Hematopoietic multipotent progenitor cell treated with erythropoietin and hydrocortisone succinate and interleukin-3 and kit ligand, for 6 days (in vitro differentiated cells): Measurements from ENCODE around the gene SYNC.
"Not testable (repeated sequence)": the region's sequence is repeated elsewhere in the genome, so short reads cannot be mapped to it uniquely, and the experiment has no call there.

ENCODE experiments used
- DNase-seq: peaks from one replicate; pipeline ENCODE4 v3.0.0-alpha.2; 2015

The SYNC gene

GRCh38 chr1:32693455-32694174 is 9.0 kb downstream of the SYNC start:
- DNase-seq, result no peak

DNA sequence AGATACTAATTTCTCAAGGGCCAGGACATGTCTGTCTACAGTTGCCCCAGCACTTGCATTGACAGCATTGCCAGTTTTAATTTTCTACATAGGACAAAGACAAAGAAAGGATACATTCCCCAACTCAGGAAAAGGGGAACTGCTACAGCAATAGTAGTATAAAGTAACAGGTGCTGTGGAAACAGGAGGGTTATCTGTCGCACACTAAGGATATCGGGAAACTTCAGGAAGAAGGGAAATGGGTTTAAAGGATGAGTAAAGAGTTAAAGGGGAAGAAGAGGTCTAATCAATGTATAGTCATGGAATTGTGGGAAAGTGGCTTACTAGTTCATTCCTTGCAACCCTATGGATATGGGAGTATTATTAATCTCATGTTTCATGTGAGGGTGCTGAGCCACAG is 16.2 kb downstream of the SYNC start:
- no peak for DNase-seq

GRCh38 chr1:32685498-32685897 is 17.1 kb downstream of the SYNC start:
- no peak for DNase-seq

DNA sequence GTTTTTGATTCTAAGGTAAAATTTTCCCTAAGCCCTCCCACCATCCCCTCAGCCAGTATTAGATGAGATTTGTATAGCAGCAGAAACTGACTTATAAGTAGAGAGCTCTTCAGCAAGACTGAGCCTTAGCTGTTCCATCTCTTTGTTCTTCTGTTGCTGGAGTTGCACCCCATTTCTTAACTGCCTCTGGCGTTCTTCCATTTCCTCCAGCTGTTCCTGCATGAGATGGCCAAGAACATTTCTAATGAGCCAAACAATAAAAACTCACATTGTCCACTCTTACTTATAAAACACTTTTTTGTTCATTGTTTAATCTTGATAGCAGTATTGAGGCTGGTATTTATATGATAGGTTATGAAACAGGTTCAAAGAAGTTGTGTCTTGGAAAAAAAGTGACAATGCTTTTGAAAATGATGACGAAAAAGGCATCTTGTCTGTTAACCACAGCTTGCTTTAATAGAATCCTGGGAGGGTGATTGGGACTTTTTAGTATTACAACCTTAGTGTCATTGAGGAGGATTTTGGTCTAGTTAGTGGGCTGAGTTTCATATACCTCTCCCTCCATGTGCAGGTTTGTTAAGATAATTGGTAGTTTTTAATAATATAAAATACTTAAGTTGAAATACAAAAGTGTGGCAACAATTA is 18.3 kb downstream of the SYNC start:
- no peak for DNase-seq

- no peak for DNase-seq
Measured at GRCh38 chr1:32683397-32683796, 19.2 kb downstream of the SYNC start.

DNA sequence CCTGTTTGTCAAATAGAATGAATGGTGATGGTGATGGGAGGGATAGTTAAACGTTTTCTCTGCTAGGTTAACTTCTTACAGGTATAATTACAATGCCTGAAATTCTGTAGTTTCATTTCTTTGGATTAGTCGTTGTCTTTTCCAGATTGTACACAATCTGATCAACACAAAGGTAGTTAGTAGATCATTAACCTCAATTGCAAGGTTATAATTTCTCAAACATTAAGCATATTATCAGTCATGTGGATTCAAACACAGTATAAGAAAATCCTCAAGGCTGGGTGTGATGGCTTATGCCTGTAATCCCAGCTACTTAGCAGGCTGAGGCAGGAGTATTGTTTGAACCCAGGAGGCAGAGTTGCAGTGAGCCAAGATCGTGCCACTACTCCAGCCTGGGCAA is 20.6 kb downstream of the SYNC start:
- no peak for DNase-seq

DNA sequence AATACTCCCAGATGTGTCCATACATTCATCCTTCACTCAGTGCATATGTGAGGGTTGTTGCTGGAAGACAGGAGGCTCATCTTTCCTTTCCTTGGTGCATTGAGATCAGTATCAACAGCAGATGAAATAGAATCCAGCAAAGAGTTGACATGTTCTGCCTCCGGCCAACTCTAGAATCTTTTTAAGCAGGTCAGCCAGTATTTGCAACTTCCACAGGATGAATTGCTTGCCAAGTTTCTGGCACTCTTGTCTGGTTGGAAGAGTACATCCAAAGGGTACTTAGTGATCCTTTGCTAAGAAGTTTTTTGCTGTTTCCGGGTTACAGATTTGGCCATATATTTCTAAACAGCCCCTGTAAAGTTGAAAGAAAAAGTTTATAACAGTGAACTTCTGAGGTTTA is 21.1 kb downstream of the SYNC start:
- DNase-seq, result no peak

DNA sequence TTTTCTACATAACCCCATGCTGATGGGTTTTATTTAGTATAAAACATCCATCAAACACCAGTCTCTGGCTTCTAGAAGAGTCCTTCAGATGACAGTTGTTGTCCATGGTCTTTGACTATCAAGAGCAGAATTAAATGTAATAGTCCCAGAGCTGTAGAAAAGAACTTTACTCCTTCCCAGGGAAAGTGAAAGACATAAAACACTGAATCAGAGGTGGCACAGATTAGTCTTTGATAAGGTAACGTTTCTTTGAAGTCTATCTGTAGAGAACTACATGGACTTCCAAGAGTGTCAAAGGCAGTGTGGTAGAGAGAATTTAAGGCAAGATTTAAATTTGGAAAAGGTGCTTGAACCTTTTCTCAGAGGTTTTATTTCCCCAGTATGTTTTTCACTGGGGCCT is 21.9 kb downstream of the SYNC start:
- no peak for DNase-seq

- DNase-seq, result not testable (repeated sequence)
Measured at GRCh38 chr1:32679993-32680392, 22.6 kb downstream of the SYNC start.

GRCh38 chr1:32676945-32677344 is 25.6 kb downstream of the SYNC start:
- no peak for DNase-seq

DNA sequence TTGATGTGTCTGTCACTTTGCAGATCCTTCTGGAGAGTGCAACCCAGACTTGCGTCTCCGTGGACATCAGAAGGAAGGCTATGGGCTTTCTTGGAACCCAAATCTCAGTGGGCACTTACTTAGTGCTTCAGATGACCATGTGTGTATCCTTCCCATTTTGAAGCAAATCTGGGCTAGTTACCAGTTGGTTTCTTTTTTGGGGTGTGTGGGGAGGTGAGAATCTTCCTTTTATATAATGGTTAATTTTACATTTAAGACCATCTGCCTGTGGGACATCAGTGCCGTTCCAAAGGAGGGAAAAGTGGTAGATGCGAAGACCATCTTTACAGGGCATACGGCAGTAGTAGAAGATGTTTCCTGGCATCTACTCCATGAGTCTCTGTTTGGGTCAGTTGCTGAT is 33.9 kb downstream of the SYNC start:
- DNase-seq, result not testable (repeated sequence)

- no peak for DNase-seq
Measured at GRCh38 chr1:32666901-32667566, 35.5 kb downstream of the SYNC start.

DNA sequence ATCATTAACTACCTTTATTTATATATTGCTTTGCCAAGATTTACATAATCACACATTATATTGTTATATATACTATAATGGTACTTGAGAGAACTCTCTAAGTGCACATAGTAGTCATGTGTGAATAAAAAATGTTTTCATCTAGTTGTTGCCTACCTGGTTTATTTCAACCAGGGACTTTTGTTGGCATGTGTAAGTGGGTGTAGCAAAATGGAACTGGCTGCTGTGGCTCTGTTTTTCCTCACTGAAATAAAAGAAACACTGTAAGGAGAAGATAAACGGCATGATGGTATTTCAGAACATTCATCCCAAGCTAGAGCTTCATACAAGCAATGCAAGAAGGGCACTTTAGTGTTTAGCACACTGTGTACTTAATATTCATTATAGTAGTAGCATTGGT is 36.7 kb downstream of the SYNC start:
- no peak for DNase-seq

DNA sequence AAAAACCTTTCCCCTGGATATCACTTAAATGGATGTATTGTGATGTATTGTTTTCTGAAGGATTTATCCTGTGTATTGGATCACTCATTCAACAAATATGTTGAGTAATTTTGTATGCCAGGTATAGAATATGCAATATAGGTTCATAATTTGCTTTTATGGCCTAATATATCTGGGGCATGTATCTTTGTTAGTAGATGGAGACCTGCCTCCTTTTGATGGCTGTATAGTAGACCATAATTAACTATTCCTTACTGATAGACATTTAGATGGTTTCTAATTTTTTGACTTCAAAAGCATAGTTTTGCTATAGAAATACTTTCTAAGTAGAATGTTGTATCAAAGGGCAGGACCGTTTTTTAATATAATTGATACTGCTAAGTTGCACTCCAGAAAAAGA is 43.0 kb downstream of the SYNC start:
- no peak for DNase-seq

DNA sequence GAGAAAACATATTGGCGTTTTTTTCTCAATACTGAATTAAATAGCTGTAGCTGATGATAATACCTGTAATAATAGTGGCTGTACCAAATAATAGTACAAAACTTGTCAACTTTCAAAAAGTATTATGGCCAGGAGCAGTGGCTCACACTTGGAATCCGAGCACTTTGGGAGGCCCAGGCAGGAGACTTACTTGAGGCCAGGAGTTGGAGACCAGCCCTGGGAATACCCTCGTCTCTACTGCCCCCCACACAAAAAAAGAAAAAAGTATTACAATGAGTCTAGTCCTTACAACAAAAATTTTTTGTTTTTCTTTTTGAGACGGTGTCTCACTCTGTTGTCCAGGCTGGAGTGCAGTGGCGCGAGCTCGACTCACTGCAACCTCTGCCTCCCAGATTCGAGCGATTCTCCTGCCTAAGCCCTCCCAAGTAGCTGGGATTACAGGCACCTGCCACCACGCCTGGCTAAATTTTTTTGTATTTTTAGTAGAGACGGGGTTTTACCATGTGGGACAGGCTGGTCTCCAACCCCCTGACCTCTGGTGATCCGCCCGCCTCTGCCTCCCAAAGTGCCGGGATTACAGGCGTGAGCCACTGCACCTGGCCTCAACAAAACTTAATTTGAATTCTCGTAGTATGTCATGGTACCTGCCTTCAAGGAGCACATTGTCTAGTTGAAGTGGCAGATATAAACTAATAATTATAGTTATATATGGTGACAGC is 50.2 kb downstream of the SYNC start:
- no peak for DNase-seq

DNA sequence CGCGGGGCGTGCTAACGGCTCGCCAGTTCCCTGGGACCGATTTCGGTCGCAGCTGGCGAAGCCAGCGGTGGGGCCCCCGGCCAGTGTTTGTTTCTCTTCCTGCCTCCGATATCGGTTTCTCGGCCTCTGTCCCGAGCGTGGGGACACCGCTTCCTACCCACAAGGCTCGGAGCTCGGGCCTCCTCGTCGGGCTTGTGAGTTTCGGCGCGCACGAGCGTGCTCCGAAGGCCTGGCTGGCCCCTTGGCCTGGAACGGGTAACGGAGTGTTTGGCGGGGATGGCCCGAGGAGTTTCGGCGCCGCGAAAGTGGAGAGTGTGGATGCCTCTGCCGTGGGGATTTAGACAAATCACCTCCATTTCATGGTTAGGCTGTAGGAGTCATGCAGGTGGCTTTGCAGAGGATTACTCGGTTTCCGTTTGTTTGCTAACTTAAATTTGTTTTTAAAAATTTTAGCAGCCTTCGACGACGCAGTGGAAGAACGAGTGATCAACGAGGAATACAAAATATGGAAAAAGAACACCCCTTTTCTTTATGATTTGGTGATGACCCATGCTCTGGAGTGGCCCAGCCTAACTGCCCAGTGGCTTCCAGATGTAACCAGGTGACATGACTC is 51.0 kb downstream of the SYNC start:
- DNase-seq, result no peak

GRCh38 chr1:32650752-32651460 is 51.7 kb downstream of the SYNC start, which contains the start of gene RBBP4:
RBBP4 (plus strand) TSS chr1:32651208; CDS start chr1:32651307, 99 bp downstream.
- DNase-seq, result peak; percentile 98

DNA sequence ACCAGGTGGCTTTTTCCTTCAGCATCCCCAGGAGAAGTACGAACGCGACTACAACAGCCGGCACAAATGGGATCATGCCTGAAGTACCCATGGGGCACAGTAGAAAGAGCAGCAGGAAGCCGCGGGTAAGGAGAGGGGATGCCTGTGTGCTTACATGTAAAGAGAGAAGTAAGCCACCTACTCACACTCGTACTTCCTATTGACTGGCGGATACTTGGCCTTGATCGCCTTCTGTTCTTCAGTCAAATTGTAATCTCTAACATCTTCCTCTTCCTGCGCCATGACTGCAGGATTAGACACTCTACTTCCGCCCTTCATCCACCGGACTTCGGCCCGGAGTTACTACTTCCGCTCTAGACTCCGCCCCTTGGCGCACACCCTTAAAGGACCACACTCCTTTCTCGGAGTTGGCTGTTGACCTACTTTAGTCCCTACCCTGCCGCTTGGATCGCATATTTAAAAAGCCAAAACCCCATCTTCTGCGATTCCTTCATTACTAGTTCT is 52.3 kb downstream of the SYNC start, which contains the start of gene ZBTB8OS:
ZBTB8OS (minus strand) TSS at position 303 of the 504 bp plus-strand sequence; CDS start at position 282, 21 bp downstream.
- DNase-seq, result peak; percentile 99

- DNase-seq, result no peak
Measured at GRCh38 chr1:32647308-32648134, 55.0 kb downstream of the SYNC start.

DNA sequence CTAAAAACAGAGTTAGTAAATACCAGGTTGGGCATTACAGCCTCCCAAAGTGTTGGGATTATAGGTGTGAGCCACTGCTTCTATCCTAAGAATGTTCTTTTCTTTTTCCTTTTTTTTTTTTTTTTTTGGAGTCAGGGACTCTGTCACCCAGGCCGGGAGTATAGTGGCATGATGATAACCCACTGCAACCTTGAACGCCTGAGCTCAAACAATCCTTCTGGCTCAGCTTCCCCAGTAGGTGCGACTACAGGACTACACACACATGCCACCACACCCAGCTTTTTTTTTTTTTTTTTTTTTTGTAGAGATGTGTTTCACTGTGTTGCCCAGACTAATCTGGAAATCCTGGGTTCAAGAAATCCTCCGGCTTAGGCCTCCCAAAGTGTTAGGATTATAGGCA is 58.1 kb downstream of the SYNC start:
- DNase-seq, result no peak

DNA sequence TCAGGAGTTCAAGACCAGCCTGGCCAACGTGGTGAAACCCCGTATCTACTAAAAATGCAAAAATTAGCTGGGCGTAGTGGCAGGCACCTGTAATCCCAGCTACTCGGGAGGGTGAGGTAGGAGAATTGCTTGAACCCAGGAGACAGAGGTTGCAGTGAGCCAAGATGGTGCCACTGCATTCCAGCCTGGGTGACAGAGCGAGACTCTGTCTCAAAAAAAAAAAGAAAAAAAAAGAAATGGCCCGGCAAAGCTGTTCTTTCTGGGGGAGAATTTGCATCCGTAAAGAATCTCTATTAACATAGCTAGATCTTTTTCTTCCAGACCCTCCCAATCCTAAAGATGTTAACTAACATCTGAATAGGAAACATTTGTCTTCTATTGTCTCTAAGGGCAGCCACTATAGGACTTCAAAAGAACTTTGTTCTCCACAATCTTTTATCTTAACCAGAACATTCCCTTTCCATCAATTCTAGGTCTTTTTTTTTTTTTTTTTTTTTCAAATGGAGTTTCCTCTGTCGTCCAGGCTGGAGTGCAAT is 60.2 kb downstream of the SYNC start:
- DNase-seq, result not testable (repeated sequence)
